Left ventricle myocardium superior (tissue), 1 donor: ENCODE data around the gene ACSS3. TPM values are rescaled to one million over a fixed set of nuclear protein-coding genes. Genes with fewer than 3 reads are reported as not detected.
"Not testable (repeated sequence)": the region's sequence is repeated elsewhere in the genome, so short reads cannot be mapped to it uniquely, and the experiment has no call there.

Experiments used
- ATAC-seq: fragments of 200-7000 bp; cut with Tn5 transposase; one replicate; pipeline ENCODE4 v1.9.1; 2020; ENCODE audit warnings: mild to moderate bottlenecking, moderate library complexity
- DNase-seq: peaks from one replicate; pipeline ENCODE4 v3.0.0-alpha.2; 2020
- intact Hi-C: fragments of 100-400 bp; cut with micrococcal nuclease; formaldehyde crosslinking; loops from one replicate; pipeline ENCODE4 v1.11.0; 2022
- long read RNA-seq: library from polyadenylated mRNA; unstranded; transcript quantifications from one replicate; pipeline ENCODE4 v2.0.0, GENCODE V29; 2021
- total RNA-seq: library from RNA; stranded (reverse); fragmentation: NEBNext Ultra II Directional; extraction: Animal tissue kit (Norgen Biotek cat#: 25700); gene quantifications from one replicate; pipeline ENCODE4 v1.2.1, GENCODE V29; 2021
- donor health status: DM: no; HTN: yes; CAD: no; lungs with severe emphysema.

The ACSS3 gene, protein sequence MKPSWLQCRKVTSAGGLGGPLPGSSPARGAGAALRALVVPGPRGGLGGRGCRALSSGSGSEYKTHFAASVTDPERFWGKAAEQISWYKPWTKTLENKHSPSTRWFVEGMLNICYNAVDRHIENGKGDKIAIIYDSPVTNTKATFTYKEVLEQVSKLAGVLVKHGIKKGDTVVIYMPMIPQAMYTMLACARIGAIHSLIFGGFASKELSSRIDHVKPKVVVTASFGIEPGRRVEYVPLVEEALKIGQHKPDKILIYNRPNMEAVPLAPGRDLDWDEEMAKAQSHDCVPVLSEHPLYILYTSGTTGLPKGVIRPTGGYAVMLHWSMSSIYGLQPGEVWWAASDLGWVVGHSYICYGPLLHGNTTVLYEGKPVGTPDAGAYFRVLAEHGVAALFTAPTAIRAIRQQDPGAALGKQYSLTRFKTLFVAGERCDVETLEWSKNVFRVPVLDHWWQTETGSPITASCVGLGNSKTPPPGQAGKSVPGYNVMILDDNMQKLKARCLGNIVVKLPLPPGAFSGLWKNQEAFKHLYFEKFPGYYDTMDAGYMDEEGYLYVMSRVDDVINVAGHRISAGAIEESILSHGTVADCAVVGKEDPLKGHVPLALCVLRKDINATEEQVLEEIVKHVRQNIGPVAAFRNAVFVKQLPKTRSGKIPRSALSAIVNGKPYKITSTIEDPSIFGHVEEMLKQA
- 22.0 TPM for total RNA-seq
- long read RNA-seq, full-length matches to known transcripts, result 20 of 27 reads
- long read RNA-seq, partial matches to known transcripts, result 1 of 27 reads
- long read RNA-seq, other reads (novel, unspliced or antisense), result 6 of 27 reads

DNA sequence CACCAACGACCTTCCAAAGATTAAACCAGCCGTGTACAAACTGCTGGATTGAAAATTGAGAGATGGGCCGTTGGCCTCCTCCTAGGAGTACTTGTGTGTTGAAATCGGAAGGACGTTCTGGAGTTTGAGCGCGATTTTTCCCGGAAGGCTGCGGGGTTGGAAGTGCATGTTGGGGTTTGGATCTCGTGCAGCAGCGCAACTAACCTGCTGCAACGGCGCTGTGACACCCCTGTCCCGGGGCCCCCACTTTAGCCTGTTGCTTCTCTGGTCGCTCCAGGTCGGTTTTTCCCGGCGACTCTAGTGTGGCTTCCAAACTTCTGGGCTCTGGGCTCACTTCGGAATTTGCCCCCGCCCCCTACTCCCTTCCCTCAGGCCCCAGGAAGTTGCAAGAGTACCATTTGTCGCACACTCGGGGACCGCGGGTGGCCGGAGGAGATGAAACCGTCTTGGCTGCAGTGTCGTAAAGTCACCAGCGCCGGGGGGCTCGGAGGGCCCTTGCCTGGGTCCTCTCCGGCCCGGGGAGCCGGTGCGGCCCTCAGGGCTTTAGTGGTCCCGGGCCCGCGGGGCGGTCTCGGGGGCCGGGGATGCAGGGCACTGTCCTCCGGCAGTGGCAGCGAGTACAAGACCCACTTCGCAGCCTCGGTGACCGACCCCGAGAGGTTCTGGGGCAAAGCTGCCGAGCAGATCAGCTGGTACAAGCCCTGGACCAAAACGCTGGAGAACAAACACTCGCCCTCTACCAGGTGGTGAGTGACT is at the start of gene ACSS3:
ACSS3 (plus strand) TSS at position 394 of the 756 bp plus-strand sequence; CDS start at position 436, 42 bp downstream.
- DNase-seq (peak; percentile 82), ATAC-seq (peak; percentile 88)
- intact Hi-C loops, result no loop called here

DNA sequence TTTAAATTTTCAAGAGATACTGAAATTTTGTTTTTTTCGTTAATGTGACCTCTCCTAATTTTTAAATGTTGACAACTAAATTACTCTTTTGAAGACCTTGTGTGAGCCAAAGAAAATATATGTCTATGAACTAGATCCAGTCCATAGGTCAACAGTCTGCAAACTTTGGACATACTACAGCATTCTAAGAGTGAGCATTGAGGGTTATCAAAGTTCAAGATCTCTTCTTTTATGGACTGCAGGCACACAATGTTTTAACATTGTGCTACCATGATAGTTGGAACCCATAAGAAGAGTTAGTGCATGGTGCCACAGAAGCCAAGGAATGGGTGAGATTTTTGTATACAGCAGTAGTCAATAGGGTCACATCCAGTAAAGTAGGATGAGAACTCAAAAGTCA is 43.0 kb upstream of the ACSS3 start:
- DNase-seq (no peak), ATAC-seq (no peak)

DNA sequence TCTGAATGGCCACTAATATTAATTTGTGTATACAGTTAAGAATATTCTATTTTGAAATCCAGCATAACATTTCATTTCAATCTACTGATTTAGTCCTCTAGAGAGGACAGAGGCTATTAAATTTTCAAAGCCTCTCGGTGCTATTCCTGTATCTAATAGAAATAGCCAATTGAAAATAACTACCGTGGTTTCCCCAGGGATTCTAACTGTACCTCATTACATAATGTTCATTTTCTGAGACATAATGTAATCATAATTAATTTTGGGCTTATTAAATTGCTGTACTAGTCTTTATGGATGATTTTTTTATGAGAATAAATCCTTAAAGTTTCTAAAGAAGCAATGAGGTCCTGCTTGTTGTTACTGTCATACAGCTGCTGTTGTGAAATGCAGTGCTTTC is 38.6 kb upstream of the ACSS3 start:
- no peak for ATAC-seq
- no peak for DNase-seq
- intact Hi-C loops, result no loop called here

More for the DNA sequence above, 43.0 kb upstream of the ACSS3 start:
- intact Hi-C loops, result no loop called here

DNA sequence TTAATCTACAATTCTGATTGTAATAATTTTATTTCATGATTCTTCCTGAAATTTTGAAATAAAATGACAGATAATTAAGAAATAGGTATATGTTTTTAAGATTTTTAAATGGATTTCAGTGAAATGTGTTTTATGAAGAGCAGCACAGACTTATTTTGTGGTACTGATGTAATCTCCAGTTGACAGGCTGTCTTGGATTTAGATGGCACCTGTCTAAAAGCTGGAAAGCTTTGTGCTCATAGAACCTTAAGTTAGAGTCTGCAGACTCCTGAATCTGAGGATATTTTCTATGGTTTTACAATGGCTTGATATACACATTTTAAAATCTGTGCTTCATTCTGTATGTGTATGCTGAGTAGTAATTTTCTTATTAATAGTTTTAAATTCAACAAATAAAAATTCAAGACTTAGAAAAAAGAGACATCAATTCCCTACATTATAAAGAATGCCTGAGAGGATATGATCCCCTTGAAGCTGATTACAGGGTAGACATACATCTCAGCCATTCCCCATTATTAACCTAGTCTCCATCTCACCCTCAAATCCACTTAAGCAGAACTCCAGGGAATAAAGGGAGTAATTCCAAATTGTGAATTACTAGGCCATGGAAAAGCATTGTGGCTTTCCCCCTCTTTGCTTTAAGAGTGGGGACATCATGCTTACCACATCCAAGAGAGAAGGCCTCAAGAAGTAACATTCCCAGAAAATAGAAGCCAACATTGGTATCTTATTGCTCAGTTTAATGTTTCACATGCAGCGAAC is 33.7 kb upstream of the ACSS3 start:
- ATAC-seq (no peak), DNase-seq (no peak)
- intact Hi-C loops, result no loop called here

DNA sequence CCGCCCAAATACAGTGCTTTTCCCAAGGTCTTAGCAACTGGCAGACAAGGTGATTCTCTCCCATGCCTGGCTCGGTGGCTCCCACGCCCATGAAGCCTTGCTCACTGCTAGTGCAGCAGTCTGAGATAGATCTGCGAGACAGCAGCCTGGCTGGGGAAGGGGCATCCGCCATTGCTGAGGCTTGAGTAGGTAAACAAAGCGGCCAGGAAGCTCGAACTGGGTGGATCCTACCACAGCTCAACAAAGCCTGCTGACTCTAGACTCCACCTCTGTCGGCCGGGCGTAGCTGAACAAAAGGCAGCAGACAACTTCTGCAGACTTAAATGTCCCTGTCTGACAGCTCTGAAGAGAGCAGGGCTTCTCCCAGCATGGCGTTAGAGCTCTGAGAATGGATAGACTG is 12.9 kb upstream of the ACSS3 start:
- ATAC-seq, DNase-seq, intact Hi-C loops: not testable (repeated sequence)

DNA sequence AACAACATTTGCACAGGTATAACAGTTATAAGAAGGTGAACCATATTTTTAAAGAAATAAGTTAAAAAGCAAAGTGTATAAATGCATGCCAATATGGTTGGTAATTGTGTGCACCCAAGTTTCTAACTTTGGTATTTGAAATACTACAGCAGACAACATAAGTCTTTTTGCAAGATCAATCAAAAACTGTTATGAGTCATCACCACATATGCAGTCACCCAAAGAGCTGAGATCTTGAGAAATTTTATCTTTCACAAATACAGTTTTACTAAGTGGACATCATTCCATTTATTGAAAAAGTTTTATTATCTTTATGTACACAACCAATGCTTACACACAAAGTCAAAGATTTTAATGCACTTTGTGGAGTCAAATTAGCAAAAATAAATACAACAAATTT is 7.0 kb upstream of the ACSS3 start:
- no peak for ATAC-seq
- DNase-seq, result no peak
- intact Hi-C loops, result no loop called here

DNA sequence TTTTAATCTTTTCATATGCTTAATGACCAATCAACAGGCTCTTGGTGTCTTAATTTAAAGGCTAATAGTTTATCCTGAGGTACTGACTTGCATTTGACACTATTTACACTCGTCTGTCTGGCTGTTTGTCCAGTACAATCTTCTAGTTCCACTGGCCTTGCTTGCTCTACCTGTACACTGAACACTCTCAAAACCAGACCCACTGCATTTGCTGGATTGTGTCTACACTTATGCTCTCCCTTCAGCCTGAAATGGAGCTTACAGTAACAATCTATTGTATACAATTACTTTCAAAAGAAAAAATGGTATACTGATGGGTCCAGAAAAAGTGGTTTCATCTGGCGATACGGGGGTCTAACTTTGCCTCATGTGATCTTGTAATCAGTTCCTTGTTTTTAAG is 2.3 kb upstream of the ACSS3 start:
- DNase-seq (no peak), ATAC-seq (no peak)
- intact Hi-C loops, result no loop called here

DNA sequence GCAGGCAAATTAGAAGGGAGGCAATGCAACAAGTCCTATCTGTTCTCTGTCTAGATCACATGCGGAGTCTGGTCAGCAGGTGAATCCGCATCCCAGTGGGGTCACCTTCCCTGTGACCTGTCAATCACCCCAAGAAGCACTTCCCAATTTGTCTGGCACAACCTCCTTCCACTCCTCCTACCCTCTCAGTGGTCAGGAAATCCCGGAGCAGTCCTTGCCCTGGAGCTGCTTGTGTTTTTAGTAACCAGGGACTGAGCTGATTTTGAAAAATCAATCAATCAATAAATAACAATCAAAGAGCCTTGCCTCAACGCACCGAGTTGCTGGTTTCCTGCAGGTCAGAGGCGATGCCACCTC is 572 bp upstream of the ACSS3 start:
- DNase-seq (peak; percentile 53), ATAC-seq (peak; percentile 88)
- intact Hi-C loops, result no loop called here

DNA sequence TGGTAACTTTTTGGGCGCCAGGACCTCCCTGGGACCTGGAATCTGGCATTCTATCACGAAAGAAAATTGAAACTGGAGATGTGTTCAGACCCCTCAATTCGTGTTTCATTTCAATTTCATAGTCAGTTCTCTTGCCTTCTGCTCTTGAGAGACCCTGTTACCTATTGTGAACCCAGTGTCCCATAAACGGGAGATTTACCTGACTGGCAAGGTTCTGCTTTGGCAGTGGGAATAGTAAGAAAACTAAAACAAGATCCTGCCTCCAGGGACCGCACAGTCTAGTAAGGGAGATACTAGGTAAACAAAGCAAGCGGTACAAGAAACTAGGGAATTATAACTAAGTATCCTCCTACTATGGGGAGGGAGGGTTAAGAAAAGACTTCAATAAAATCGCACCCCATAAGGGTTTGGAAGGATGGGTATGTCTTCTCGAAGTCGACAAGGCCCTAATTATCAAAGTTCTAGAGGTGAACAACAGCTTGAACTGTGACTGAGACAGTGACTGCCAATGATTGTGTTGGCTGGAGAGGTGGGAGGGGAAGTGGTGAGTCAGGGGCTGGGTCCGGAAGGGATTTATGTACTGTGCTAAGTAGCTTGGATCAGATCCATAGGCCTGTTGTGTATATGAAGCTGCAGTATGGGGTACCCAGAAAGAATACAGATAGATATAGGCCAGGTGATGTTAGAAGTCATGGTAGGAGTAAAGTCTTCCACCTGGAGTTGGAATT is 754 bp downstream of the ACSS3 start:
- ATAC-seq, result peak; percentile 55
- DNase-seq, result no peak
- intact Hi-C loops, result no loop called here

DNA sequence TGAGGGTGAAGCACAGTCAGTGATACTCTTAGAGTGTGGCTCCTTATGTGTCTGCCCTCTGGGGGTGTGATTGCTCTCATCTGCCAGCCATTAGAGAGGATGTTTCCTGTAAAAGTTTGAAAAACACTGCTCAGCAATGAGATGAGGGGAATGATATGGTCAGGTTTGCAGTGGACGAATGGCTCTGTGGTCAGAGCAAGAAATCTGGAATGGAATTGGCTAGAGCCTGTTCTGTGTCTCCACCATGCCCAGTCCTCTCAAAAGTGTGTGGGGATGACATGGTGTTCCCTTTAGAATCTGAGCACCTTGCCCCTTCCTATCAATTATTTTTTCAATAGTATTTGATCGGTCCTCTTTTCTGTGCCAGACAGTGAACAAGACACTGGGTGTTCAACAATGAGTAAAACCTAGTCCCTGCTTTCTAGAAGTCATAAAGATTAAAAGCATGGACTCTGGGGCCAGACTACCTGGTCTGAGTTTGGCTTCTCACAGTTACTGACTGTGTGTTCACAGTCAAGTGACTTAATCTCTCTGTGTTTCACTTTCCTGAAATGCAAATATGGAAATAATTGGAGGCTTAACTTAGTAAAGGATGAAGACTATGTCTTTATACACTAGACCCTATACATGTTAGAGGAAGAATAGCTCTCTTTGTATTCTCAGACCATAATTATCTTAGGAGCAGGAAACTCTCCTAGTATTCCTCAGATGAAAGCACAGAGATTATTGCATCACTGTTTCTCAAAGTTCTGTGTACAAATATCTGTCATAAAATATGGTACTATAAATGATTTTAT is 1.6 kb downstream of the ACSS3 start:
- intact Hi-C loops, result no loop called here
- no peak for ATAC-seq
- no peak for DNase-seq

DNA sequence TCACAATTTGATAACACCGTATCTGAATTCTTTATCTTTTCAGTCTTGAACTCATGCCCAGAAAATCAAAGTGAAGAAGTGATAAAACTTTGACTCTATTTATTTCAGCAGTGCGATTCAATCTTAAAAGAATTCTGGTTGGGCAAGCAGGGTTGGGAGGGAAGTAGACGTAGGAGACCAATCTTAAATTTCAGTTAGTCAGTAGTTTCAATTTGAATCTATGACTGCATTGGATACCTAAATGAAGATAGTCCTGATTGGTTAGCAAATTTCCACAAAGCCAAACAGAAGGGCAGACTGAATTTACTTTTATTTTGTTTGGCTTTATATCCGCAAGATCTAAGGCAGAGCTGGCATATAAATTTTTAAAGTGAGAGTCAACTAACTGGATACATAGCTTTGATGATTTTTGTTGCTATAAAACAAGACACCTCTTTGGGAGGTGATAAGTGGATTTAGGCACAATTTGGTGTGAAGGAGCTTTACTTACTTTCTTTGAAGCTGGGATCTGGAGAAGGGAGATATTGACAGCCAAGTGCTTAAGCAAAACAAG is 2.6 kb downstream of the ACSS3 start:
- DNase-seq (no peak), ATAC-seq (peak; percentile 13)
- intact Hi-C loops, result no loop called here

DNA sequence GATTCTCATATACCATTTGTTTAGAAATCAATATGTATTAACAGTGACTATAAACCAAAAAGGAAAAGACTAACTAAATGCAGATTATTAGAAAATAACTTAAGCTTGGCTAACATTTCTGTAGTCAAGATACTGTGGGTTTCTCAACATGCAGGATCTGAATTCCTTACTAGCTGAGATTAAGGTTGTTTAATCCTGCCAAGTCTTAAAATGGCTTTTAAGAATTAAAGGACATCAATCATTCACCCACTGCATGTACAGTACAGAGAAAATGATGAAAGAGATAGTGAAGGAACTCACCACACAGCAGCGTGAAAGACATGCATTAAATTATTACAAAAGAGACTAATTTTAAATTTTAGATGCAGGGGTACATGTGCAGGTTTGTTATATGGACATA is 3.8 kb downstream of the ACSS3 start:
- no peak for ATAC-seq
- intact Hi-C loops, result no loop called here
- no peak for DNase-seq

DNA sequence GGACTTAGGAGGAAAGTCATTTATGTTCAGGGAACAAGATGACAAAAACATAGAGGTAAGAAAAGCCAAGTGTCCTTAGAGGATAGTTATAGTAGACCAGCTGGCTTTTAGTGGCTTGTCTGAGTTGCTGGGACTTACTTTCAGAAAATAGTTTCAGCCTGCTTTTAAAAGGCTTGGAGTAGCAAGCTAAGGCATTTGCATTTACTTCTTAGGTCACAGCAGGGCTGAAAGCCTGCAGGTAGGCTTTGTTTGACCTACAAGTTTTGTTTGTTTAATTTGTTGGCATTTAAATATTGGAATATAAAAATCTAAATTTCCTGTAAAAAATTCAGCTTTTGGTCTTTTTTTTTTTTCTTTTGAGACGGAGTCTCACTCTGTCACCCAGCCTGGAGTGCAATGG is 5.1 kb downstream of the ACSS3 start:
- DNase-seq, result no peak
- no peak for ATAC-seq
- intact Hi-C loops, result no loop called here

DNA sequence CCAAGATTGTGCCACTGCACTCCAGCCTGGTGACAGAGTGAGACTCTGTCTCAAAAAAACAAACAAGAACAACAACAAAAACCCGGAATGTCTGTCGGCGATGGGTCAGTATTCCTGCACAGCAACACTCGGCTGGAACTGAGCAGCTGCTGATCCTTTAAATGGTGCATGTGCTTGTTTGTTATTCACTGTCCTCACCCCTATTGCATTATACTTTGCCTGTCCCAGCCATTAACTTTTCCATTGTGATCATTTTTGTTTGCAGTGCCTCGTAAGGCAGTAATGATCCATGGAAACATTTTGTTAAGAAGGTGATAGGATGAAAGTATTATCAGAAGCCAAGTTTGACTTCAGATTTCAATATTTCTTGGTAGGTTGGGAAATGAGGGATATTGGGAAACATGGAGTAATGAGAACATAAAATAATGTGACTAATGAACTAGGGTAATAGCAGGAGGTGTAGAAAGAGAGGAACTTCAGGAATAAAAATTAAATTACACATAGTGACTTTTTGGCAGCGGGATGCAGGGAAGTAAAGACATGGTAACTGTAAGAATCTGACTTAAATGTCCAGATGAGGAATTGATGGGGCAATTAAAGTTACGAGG is 6.1 kb downstream of the ACSS3 start:
- intact Hi-C loops, result no loop called here
- ATAC-seq, result no peak
- DNase-seq, result no peak

DNA sequence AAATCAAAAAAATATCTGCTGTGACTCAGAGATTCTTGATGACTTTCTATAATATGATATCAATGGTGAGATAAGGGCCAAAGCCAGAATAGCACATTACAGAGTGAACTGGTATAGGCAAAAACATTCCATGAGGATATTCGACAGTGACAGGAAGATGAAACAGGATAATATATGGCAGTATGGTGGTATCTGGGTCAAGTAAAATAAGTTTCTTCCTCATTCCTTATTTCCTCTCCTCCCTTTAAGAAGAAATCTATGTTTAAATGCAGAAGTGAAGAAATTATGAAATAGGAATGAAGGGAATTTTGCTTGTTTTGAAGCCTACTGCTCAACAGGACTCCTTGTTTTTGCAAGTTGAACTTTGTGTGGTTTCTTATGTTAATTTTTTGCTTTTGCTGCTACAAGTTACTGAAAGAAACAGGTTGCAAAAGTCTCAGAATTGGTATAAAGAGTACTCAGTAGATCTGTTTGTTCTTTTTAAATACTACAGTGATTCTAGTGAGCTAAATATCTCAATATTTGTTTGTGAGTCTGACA is 7.0 kb downstream of the ACSS3 start:
- no peak for ATAC-seq
- intact Hi-C loops, result no loop called here

DNA sequence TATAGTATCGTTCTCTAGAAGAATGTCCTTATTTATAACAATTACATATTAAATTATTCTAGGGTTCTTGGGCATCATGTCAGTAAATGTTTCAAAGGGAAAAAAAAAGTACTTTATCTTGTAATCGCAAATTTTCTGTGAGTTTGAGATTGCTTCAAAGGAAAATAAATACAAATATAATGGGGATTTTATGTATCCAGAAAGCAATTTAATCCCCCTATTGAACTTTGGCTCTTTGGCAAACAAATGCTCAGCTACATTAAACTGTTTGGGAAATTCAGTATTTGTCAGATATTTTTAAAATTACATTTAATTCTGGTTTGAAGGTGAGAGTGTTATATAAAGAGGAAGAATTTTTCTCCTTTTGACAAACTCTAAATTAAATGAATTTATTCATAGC is 8.0 kb downstream of the ACSS3 start:
- ATAC-seq (no peak), DNase-seq (no peak)
- intact Hi-C loops, result no loop called here

More for the DNA sequence above, 7.0 kb downstream of the ACSS3 start:
- DNase-seq, result no peak

DNA sequence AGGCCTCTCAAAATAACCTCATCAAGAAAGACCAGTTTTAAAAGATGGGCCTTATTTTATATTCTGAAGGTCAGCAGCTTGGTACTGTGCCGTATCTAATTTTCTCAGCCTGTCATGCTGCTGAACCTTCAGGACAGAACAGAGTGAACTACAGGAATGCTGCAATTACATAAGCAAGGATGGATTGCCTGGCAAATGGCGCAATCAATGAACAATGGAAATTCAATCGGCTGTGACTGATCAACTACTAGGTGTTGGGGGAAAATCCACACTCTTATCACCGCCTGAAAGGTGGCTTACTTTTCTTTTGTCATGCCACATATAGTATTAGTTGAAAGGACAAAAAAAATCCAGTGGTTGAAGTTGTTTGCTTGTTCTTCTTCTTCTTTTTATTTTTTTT is 8.5 kb downstream of the ACSS3 start:
- intact Hi-C loops, result no loop called here
- ATAC-seq (peak; percentile 82), DNase-seq (no peak)
